GM23338 (cell line): ENCODE measurements around the gene FMN2. TPM values are rescaled to one million over a fixed set of nuclear protein-coding genes. Genes with fewer than 3 reads are reported as not detected.

Source experiments
- ATAC-seq: fragments of 200-7000 bp; cut with Tn5 transposase; 3 replicates; pipeline ENCODE4 v1.9.1; 2020
- DNase-seq: peaks from one replicate; pipeline ENCODE4 v3.0.0-alpha.2; 2015; ENCODE audit warnings: low spot score
- H2AFZ ChIP-seq: fragments of 200-600 bp; sonication (generic); 2 replicates; pipeline ENCODE4 v1.8.0; 2016; ENCODE audit warnings: antibody characterized with exemption, mild to moderate bottlenecking, moderate library complexity
- H3F3A ChIP-seq: fragments of 200-600 bp; sonication (generic); replicated peaks from 2 replicates; pipeline ENCODE4 v1.8.0; 2017; ENCODE audit warnings: antibody characterized with exemption, mixed run types, low read depth
- H3K27ac ChIP-seq: fragments of 200-600 bp; sonication (generic); 2 replicates; pipeline ENCODE4 v1.6.1; 2016; ENCODE audit warnings: low read depth
- H3K27me3 ChIP-seq: fragments of 200-600 bp; sonication (generic); 2 replicates; pipeline ENCODE4 v1.8.0; 2016; ENCODE audit warnings: mild to moderate bottlenecking, mixed run types, moderate library complexity; ENCODE audit not compliant: insufficient read depth
- H3K36me3 ChIP-seq: fragments of 200-600 bp; sonication (generic); 2 replicates; pipeline ENCODE4 v1.8.0; 2016; ENCODE audit warnings: mild to moderate bottlenecking; ENCODE audit not compliant: insufficient read depth
- H3K4me1 ChIP-seq: fragments of 200-600 bp; sonication (generic); 2 replicates; pipeline ENCODE4 v1.8.0; 2016; ENCODE audit warnings: mild to moderate bottlenecking, moderate library complexity; ENCODE audit not compliant: insufficient read depth
- H3K4me2 ChIP-seq: fragments of 200-600 bp; sonication (generic); 2 replicates; pipeline ENCODE4 v1.7.1; 2017; ENCODE audit warnings: mixed run types
- H3K4me3 ChIP-seq: fragments of 200-600 bp; sonication (generic); 2 replicates; pipeline ENCODE4 v1.6.1; 2016; ENCODE audit warnings: mixed run types
- H3K79me2 ChIP-seq: fragments of 200-600 bp; sonication (generic); replicated peaks from 2 replicates; pipeline ENCODE4 v1.8.0; 2017; ENCODE audit warnings: mild to moderate bottlenecking; ENCODE audit not compliant: insufficient read depth
- H3K9me2 ChIP-seq: fragments of 200-600 bp; sonication (generic); 2 replicates; pipeline ENCODE4 v1.8.0; 2017; ENCODE audit not compliant: insufficient read depth
- H4K20me1 ChIP-seq: fragments of 200-600 bp; sonication (generic); replicated peaks from 2 replicates; pipeline ENCODE4 v1.8.0; 2017; ENCODE audit warnings: mild to moderate bottlenecking; ENCODE audit not compliant: insufficient read depth
- H3K27ac Mint-ChIP-seq: 2 replicates; pipeline ENCODE4 v1.8.0; 2020; ENCODE audit warnings: inconsistent platforms, mild to moderate bottlenecking, moderate library complexity, mixed read lengths
- H3K27me3 Mint-ChIP-seq: 3 replicates; pipeline ENCODE4 v1.8.0; 2022; ENCODE audit warnings: low read depth, mild to moderate bottlenecking, moderate library complexity, mixed read lengths, inconsistent platforms; ENCODE audit not compliant: insufficient read depth, poor library complexity
- H3K36me3 Mint-ChIP-seq: 3 replicates; pipeline ENCODE4 v1.8.0; 2021; ENCODE audit warnings: low read depth, mild to moderate bottlenecking, inconsistent platforms, moderate library complexity, mixed read lengths
- H3K4me1 Mint-ChIP-seq: 3 replicates; pipeline ENCODE4 v1.8.0; 2020; ENCODE audit warnings: mild to moderate bottlenecking, inconsistent platforms, mixed read lengths
- H3K4me3 Mint-ChIP-seq: 3 replicates; pipeline ENCODE4 v1.8.0; 2021; ENCODE audit warnings: moderate library complexity, mild to moderate bottlenecking, inconsistent platforms, mixed read lengths
- H3K9me3 Mint-ChIP-seq: 3 replicates; pipeline ENCODE4 v1.8.0; 2020; ENCODE audit warnings: moderate library complexity, mild to moderate bottlenecking, inconsistent platforms, mixed read lengths
- EZH2 ChIP-seq: fragments of 200-600 bp; sonication (generic); IDR thresholded peaks from one replicate; pipeline ENCODE4 v1.8.0; 2017; ENCODE audit warnings: antibody characterized with exemption, mild to moderate bottlenecking, low read depth; ENCODE audit not compliant: unreplicated experiment
- POLR2AphosphoS5 ChIP-seq: IDR thresholded peaks from 2 replicates; pipeline ENCODE4 v1.6.1; 2016; ENCODE audit warnings: antibody characterized with exemption, low read depth
- polyA plus RNA-seq: library from polyadenylated mRNA; unstranded; fragments of >200 nt; fragmentation: Nextera tagmentation; extraction: Ambion mirVana; gene quantifications from 2 replicates; pipeline ENCODE4 v1.2.1, GENCODE V29; 2016
- total RNA-seq: library from RNA; depleted of rRNA; stranded (reverse); fragments of >200 nt; shearing (Covaris generic); gene quantifications from 2 replicates; pipeline ENCODE4 v1.2.3, GENCODE V29; 2014
- TF ChIP-seq, protein P1 (sequence below), 2 experiments: fragments of 200-600 bp in 1 of 2; sonication (generic) in 1 of 2; conservative IDR thresholded peaks; 2 replicates each; pipeline versions ENCODE4 v1.5.1 to v1.6.1; 2016 to 2017; ENCODE audit warnings: antibody characterized with exemption in 2 of 2, low read depth in 2 of 2, mild to moderate bottlenecking in 2 of 2, moderate library complexity in 1 of 2
- TF ChIP-seq, protein P2 (sequence below): IDR thresholded peaks from one replicate; pipeline ENCODE4 v1.6.1; 2018; ENCODE audit warnings: antibody characterized with exemption; ENCODE audit not compliant: unreplicated experiment
- TF ChIP-seq, protein P3 (sequence below): IDR thresholded peaks from 2 replicates; pipeline ENCODE4 v1.6.1; 2016; ENCODE audit warnings: antibody characterized with exemption

FMN2 gene
- total and polyA plus RNA-seq, 2 experiments from 2014 or later, result 1.5 to 2.5 TPM

DNA sequence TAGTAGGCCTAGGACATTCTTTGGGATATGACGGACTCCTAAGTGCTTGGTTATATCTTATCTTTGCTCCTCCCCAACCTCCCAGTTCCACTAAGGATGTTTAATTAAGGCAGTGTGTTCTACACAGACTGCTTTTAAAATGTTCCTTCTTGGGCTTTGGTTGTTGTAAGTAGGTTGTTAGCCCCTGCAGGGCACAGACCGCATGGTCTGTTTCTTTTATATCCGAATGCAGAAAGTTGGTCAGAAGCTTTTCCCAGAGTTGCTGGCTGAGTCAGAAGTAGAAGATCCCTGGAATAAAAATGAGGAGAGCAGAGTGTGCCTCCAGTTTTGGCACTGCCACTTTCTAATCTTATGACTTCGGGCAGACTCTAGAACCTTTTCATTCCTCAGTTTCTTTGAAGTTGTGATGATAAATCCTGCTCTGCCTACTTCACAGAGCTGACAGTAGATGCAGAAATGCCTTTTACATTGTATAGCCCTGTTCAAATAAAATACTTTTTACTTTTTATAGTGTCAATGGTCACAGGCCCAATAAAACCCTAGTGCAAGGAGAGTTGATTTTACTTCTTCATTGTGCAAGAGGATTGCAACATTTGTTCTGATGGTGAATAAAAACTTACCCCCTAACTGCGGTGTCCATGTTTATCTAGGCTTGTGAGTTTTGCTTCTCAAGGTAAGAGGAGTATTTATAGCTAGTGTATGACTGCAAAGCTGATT is 18.4 kb downstream of the FMN2 start:
- H2AFZ ChIP-seq, result no peak overlapping the region
- H3K27ac ChIP-seq, result no peak overlapping the region
- H3K4me1 ChIP-seq, result peaks cover under 1% of the 10 kb centered on the region; the same call in 1 of the 2 replicates

DNA sequence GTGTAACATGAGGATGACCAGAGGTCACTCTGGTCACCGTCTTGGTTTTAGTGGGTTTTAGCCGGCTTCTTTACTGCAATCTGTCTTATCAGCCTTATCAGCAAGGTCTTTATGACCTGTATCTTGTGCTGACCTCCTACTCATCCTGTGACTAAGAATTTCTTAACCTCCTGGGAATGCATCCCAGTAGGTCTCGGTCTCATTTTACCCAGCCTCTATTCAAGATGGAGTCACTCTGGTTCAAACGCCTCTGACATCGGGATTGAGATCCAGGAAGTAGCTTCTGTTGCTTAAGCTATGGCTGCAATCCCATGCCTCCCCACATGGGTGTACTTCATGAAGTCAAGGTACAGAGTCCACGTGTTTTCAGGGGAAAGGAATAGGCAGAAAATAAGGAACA is 19.9 kb downstream of the FMN2 start:
- H3K4me3 Mint-ChIP-seq, result no peak overlapping the region
- H3K27ac Mint-ChIP-seq, result no peak overlapping the region
- Histone ChIP-seq H3K79me2 (no peaks in the 10 kb centered on the region), H2AFZ (no peak overlapping the region), H3K36me3 (no peaks in the 10 kb centered on the region), H3K9me2 (peaks cover 7% of the 10 kb centered on the region), H3F3A (no peaks in the 10 kb centered on the region), H3K4me2 (no peak overlapping the region), H3K27me3 (no peaks in the 10 kb centered on the region), H3K4me3 (no peak overlapping the region), H4K20me1 (no peaks in the 10 kb centered on the region), H3K4me1 (peaks cover 13% of the 10 kb centered on the region; the same call in 1 of the 2 replicates), H3K27ac (no peak overlapping the region)
- H3K4me1 Mint-ChIP-seq, result peaks cover 2% of the 10 kb centered on the region; the same call in 2 of the 3 replicates
- no peaks in the 10 kb centered on the region for H3K36me3 Mint-ChIP-seq
- H3K9me3 Mint-ChIP-seq, result no peaks in the 10 kb centered on the region
- DNase-seq (peak; percentile 35), ATAC-seq (no peak; the same call in 2 of the 3 replicates)
- TF ChIP-seq, protein P1, sequence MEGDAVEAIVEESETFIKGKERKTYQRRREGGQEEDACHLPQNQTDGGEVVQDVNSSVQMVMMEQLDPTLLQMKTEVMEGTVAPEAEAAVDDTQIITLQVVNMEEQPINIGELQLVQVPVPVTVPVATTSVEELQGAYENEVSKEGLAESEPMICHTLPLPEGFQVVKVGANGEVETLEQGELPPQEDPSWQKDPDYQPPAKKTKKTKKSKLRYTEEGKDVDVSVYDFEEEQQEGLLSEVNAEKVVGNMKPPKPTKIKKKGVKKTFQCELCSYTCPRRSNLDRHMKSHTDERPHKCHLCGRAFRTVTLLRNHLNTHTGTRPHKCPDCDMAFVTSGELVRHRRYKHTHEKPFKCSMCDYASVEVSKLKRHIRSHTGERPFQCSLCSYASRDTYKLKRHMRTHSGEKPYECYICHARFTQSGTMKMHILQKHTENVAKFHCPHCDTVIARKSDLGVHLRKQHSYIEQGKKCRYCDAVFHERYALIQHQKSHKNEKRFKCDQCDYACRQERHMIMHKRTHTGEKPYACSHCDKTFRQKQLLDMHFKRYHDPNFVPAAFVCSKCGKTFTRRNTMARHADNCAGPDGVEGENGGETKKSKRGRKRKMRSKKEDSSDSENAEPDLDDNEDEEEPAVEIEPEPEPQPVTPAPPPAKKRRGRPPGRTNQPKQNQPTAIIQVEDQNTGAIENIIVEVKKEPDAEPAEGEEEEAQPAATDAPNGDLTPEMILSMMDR (conservative IDR thresholded peaks at IDR 0.05; ENCODE audit: low read depth in 2 of 2), result peak in 1 of 2 experiments; percentile 11; a peak in 1 of 4 replicates
- TF ChIP-seq EZH2, result no peak
- TF ChIP-seq, protein P2, sequence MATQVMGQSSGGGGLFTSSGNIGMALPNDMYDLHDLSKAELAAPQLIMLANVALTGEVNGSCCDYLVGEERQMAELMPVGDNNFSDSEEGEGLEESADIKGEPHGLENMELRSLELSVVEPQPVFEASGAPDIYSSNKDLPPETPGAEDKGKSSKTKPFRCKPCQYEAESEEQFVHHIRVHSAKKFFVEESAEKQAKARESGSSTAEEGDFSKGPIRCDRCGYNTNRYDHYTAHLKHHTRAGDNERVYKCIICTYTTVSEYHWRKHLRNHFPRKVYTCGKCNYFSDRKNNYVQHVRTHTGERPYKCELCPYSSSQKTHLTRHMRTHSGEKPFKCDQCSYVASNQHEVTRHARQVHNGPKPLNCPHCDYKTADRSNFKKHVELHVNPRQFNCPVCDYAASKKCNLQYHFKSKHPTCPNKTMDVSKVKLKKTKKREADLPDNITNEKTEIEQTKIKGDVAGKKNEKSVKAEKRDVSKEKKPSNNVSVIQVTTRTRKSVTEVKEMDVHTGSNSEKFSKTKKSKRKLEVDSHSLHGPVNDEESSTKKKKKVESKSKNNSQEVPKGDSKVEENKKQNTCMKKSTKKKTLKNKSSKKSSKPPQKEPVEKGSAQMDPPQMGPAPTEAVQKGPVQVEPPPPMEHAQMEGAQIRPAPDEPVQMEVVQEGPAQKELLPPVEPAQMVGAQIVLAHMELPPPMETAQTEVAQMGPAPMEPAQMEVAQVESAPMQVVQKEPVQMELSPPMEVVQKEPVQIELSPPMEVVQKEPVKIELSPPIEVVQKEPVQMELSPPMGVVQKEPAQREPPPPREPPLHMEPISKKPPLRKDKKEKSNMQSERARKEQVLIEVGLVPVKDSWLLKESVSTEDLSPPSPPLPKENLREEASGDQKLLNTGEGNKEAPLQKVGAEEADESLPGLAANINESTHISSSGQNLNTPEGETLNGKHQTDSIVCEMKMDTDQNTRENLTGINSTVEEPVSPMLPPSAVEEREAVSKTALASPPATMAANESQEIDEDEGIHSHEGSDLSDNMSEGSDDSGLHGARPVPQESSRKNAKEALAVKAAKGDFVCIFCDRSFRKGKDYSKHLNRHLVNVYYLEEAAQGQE, result no peak
- H3K27me3 Mint-ChIP-seq, result no peaks in the 10 kb centered on the region

More for the DNA sequence above, 18.4 kb downstream of the FMN2 start:
- no peak for DNase-seq
- no peaks in the 10 kb centered on the region for H3K36me3 ChIP-seq
- Mint-ChIP-seq H3K36me3 (no peaks in the 10 kb centered on the region), H3K27ac (no peak overlapping the region), H3K4me1 (peaks cover 2% of the 10 kb centered on the region; the same call in 2 of the 3 replicates), H3K9me3 (no peaks in the 10 kb centered on the region), H3K4me3 (no peak overlapping the region), H3K27me3 (no peaks in the 10 kb centered on the region)
- H3K4me2 ChIP-seq, result no peak overlapping the region
- H3F3A ChIP-seq, result no peaks in the 10 kb centered on the region
- ATAC-seq, result no peak
- H3K79me2 ChIP-seq, result no peaks in the 10 kb centered on the region
- no peak overlapping the region for H3K4me3 ChIP-seq
- no peaks in the 10 kb centered on the region for H3K27me3 ChIP-seq
- no peaks in the 10 kb centered on the region for H3K9me2 ChIP-seq
- no peaks in the 10 kb centered on the region for H4K20me1 ChIP-seq
- TF ChIP-seq, protein P3, sequence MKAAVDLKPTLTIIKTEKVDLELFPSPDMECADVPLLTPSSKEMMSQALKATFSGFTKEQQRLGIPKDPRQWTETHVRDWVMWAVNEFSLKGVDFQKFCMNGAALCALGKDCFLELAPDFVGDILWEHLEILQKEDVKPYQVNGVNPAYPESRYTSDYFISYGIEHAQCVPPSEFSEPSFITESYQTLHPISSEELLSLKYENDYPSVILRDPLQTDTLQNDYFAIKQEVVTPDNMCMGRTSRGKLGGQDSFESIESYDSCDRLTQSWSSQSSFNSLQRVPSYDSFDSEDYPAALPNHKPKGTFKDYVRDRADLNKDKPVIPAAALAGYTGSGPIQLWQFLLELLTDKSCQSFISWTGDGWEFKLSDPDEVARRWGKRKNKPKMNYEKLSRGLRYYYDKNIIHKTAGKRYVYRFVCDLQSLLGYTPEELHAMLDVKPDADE, result no peak
- no peak for TF ChIP-seq POLR2AphosphoS5
